IMR-90 (cell line): ENCODE measurements around the gene KYNU. TPM values are rescaled to one million over a fixed set of nuclear protein-coding genes. Genes with fewer than 3 reads are reported as not detected.

ENCODE experiments used
- ATAC-seq: fragments of 200-7000 bp; cut with Tn5 transposase; 2 replicates; pipeline ENCODE4 v1.9.1; 2020; ENCODE audit warnings: low read depth, mild to moderate bottlenecking, moderate library complexity
- BruUV-seq: library from RNA; stranded (reverse); fragments of 400-500 nt; replicated peaks from 2 replicates; lab custom pipeline; 2021; lab: Mats Ljungman, UMichigan
- CTCF ChIA-PET: fragments of 300-600 bp; formaldehyde crosslinking; extraction: SDS; loops from one replicate; lab custom pipeline; 2021; ENCODE audit warnings: antibody characterized with exemption; lab: Yijun Ruan, JAX
- POLR2A ChIA-PET: fragments of 300-600 bp; sonication (Branson Sonifier 250); formaldehyde crosslinking; loops from one replicate; lab custom pipeline; 2022; ENCODE audit warnings: antibody characterized with exemption; ENCODE audit not compliant: unreplicated experiment; lab: Charles Lee
- DNase-seq: peaks from one replicate; pipeline ENCODE4 v3.0.0; 2013
- H2AFZ ChIP-seq: replicated peaks from 2 replicates; pipeline ENCODE3; 2013; ENCODE audit warnings: low read length, mild to moderate bottlenecking; ENCODE audit not compliant: poor library complexity
- H2AK5ac ChIP-seq: 2 replicates; pipeline ENCODE4 v1.6.1; 2013; ENCODE audit warnings: low read depth, low read length, inconsistent platforms
- H2AK9ac ChIP-seq: replicated peaks from 2 replicates; pipeline ENCODE3; 2013; ENCODE audit warnings: mild to moderate bottlenecking, low read depth, low read length, moderate library complexity; ENCODE audit not compliant: poor library complexity
- H2BK120ac ChIP-seq: 2 replicates; pipeline ENCODE4 v1.6.1; 2013; ENCODE audit warnings: low read depth, low read length, inconsistent platforms
- H2BK15ac ChIP-seq: 3 replicates; pipeline ENCODE4 v1.6.1; 2013; ENCODE audit warnings: low read depth, low read length, inconsistent platforms
- H2BK20ac ChIP-seq: 2 replicates; pipeline ENCODE4 v1.6.1; 2013; ENCODE audit warnings: low read depth, mild to moderate bottlenecking, inconsistent platforms, low read length, moderate library complexity
- H2BK5ac ChIP-seq: 2 replicates; pipeline ENCODE4 v1.6.1; 2013; ENCODE audit warnings: mild to moderate bottlenecking, low read depth, low read length, inconsistent platforms; ENCODE audit not compliant: poor library complexity, severe bottlenecking
- H3K14ac ChIP-seq: replicated peaks from 2 replicates; pipeline ENCODE4 v1.6.1; 2013; ENCODE audit warnings: low read depth, low read length, inconsistent platforms
- H3K18ac ChIP-seq: 2 replicates; pipeline ENCODE4 v1.6.1; 2013; ENCODE audit warnings: low read depth, low read length, control low read depth
- H3K23ac ChIP-seq: 2 replicates; pipeline ENCODE4 v1.6.1; 2013; ENCODE audit warnings: low read depth, low read length, inconsistent platforms
- H3K27ac ChIP-seq: 2 replicates; pipeline ENCODE4 v1.5.1; 2013; ENCODE audit warnings: mild to moderate bottlenecking, control low read depth, low read length; ENCODE audit not compliant: insufficient read depth
- H3K27me3 ChIP-seq: 2 replicates; pipeline ENCODE4 v1.6.1; 2013; ENCODE audit warnings: low read length; ENCODE audit not compliant: control insufficient read depth, insufficient read depth
- H3K36me3 ChIP-seq: 2 replicates; pipeline ENCODE4 v1.6.1; 2013; ENCODE audit warnings: low read length, mixed read lengths; ENCODE audit not compliant: control insufficient read depth, insufficient read depth
- H3K4ac ChIP-seq: 2 replicates; pipeline ENCODE4 v1.6.1; 2013; ENCODE audit warnings: low read depth, low read length, inconsistent platforms
- H3K4me1 ChIP-seq: 2 replicates; pipeline ENCODE4 v1.6.1; 2013; ENCODE audit warnings: low read length, mixed read lengths; ENCODE audit not compliant: control insufficient read depth, insufficient read depth
- H3K4me2 ChIP-seq: 2 replicates; pipeline ENCODE4 v1.6.1; 2013; ENCODE audit warnings: low read depth, mild to moderate bottlenecking, control low read depth, low read length, moderate library complexity
- H3K4me3 ChIP-seq: 2 replicates; pipeline ENCODE4 v1.5.1; 2013; ENCODE audit warnings: low read depth, mild to moderate bottlenecking, control low read depth, low read length, moderate library complexity; ENCODE audit not compliant: insufficient read depth
- H3K56ac ChIP-seq: 2 replicates; pipeline ENCODE4 v1.6.1; 2013; ENCODE audit warnings: low read length, inconsistent platforms; ENCODE audit not compliant: insufficient read depth; ENCODE audit errors: extremely low read depth
- H3K79me1 ChIP-seq, 2 experiments: 2 replicates each; pipeline ENCODE4 v1.6.1; 2013; ENCODE audit warnings: low read length in 2 of 2, inconsistent platforms in 1 of 2, low read depth in 1 of 2
- H3K9ac ChIP-seq: 2 replicates; pipeline ENCODE4 v1.6.1; 2013; ENCODE audit warnings: low read depth, low read length, control low read depth
- H3K9me1 ChIP-seq: 2 replicates; pipeline ENCODE4 v1.6.1; 2013; ENCODE audit warnings: low read length, inconsistent platforms; ENCODE audit not compliant: insufficient read depth
- H3K9me3 ChIP-seq: 2 replicates; pipeline ENCODE4 v1.6.1; 2013; ENCODE audit warnings: low read length; ENCODE audit not compliant: control insufficient read depth, insufficient read depth
- H4K20me1 ChIP-seq: 2 replicates; pipeline ENCODE4 v1.6.1; 2013; ENCODE audit warnings: low read length, inconsistent platforms; ENCODE audit not compliant: insufficient read depth
- H4K5ac ChIP-seq: 2 replicates; pipeline ENCODE4 v1.6.1; 2013; ENCODE audit warnings: mild to moderate bottlenecking, low read depth, low read length, control low read depth
- H4K8ac ChIP-seq, 2 experiments: 2 replicates each; pipeline ENCODE4 v1.6.1; 2013; ENCODE audit warnings: low read depth in 2 of 2, low read length in 2 of 2, control low read depth in 1 of 2, inconsistent platforms in 1 of 2
- H4K91ac ChIP-seq: 2 replicates; pipeline ENCODE4 v1.6.1; 2013; ENCODE audit warnings: low read depth, low read length, inconsistent platforms; ENCODE audit not compliant: insufficient read depth
- BHLHE40 ChIP-seq: fragments of 150-350 bp; IDR thresholded peaks from 2 replicates; pipeline ENCODE4 v1.6.1; 2016; ENCODE audit warnings: mild to moderate bottlenecking, low read depth, low read length
- CEBPB ChIP-seq: IDR thresholded peaks from 2 replicates; pipeline ENCODE4 v1.6.1; 2012; ENCODE audit warnings: low read depth, low read length, improper control_type of control experiment
- FOS ChIP-seq: fragments of 150-350 bp; IDR thresholded peaks from 2 replicates; pipeline ENCODE4 v1.6.1; 2016; ENCODE audit warnings: low read depth, low read length
- MAFK ChIP-seq: IDR thresholded peaks from 2 replicates; pipeline ENCODE4 v1.6.1; 2012; ENCODE audit warnings: low read depth, low read length, improper control_type of control experiment
- MAZ ChIP-seq: IDR thresholded peaks from 2 replicates; pipeline ENCODE4 v1.6.1; 2012; ENCODE audit warnings: low read depth, mild to moderate bottlenecking, low read length, improper control_type of control experiment, moderate library complexity, borderline replicate concordance
- MXI1 ChIP-seq: IDR thresholded peaks from 2 replicates; pipeline ENCODE4 v1.6.1; 2012; ENCODE audit warnings: low read depth, mild to moderate bottlenecking, low read length, moderate library complexity, borderline replicate concordance
- NFE2L2 ChIP-seq: fragments of 150-350 bp; IDR thresholded peaks from 2 replicates; pipeline ENCODE4 v1.6.1; 2016; ENCODE audit warnings: low read depth, mild to moderate bottlenecking, low read length
- RAD21 ChIP-seq: IDR thresholded peaks from 2 replicates; pipeline ENCODE4 v1.6.1; 2012; ENCODE audit warnings: low read length, improper control_type of control experiment
- SMC3 ChIP-seq: fragments of 150-350 bp; IDR thresholded peaks from 2 replicates; pipeline ENCODE4 v1.6.1; 2016; ENCODE audit warnings: low read depth, mild to moderate bottlenecking, antibody characterized with exemption, low read length, moderate library complexity
- WGBS, 2 experiments: methylation state at CpG; one replicate each; pipeline versions ENCODE4 v1.1.5 to v1.1.7; 2013; ENCODE audit warnings: missing lambda C conversion rate in 2 of 2; ENCODE audit not compliant: insufficient read length in 1 of 2; ENCODE audit errors: extremely low coverage in 2 of 2; 5-methylcytosine and 5-hydroxymethylcytosine counted together
- dilution Hi-C: fragments of 300-500 bp; cut with HindIII; formaldehyde crosslinking; loops from one replicate; pipeline ENCODE4 v1.14.3; 2018; ENCODE audit warnings: low sequenced_read_pairs; ENCODE audit not compliant: unreplicated experiment
- in situ Hi-C: fragments of 300-500 bp; cut with MboI; formaldehyde crosslinking; loops from 3 replicates; pipeline ENCODE4 v1.14.3; 2019; ENCODE audit warnings: low sequenced_read_pairs, inconsistent platforms, mixed read lengths
- intact Hi-C: fragments of 100-400 bp; cut with micrococcal nuclease; formaldehyde crosslinking; loops from 2 replicates; pipeline ENCODE4 v1.10.0; 2022
- polyA plus RNA-seq, 3 experiments: library from polyadenylated mRNA; depleted of rRNA; stranded (reverse); fragments of >200 nt; gene quantifications; 2 replicates each; pipeline ENCODE4 v1.2.3, GENCODE V29; 2012; ENCODE audit warnings: low replicate concordance in 1 of 3
- total RNA-seq: library from RNA; depleted of rRNA; stranded (reverse); fragments of >200 nt; gene quantifications from 2 replicates; pipeline ENCODE4 v1.2.3, GENCODE V29; 2012
- TF ChIP-seq, protein P1 (sequence below): fragments of 150-350 bp; IDR thresholded peaks from 2 replicates; pipeline ENCODE4 v1.6.1; 2017; ENCODE audit warnings: mild to moderate bottlenecking, antibody characterized with exemption, low read length, low read depth

The KYNU gene
- total and polyA plus RNA-seq, 2 of the 4 experiments (the other 2 are of a cell fraction): 0.75 to 2.9 TPM

DNA sequence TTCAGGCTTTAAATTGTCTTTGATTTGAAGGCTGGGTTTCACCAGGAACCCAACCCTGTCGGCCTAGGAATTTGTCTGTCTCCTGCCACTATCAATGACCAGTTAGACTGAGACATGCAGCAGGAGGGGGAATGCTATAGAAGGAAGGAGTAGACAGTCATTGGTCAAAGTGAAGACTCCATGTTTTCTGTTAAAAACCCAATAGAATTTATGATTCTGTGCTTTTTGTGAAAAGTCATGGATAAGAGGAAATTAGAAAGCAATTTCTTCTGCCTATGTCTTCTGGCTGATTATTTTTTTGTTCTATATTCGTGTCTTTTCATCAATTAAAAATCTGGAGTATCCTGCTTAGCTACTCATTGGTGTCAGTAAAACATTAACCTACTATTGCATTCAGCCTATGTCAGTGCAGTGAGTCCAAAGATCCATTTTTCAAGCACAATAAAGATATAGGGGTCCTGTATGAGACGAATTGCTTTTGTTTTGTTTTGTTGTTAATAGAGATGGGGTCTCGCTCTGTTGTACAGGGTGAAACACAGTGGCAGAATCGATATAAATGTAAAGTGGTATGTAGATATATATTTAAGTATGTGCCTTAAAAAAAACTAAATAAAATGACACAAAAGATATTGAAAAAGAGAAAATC is 7.9 kb upstream of the KYNU start:
- in situ Hi-C loops (no loop called here), intact Hi-C loops (no loop called here), dilution Hi-C loops (no loop called here)
- no peak overlapping the region for H4K5ac ChIP-seq
- WGBS, 2 experiments: no CpG with 5 or more reads among the region's 5 CpGs
- ChIA-PET CTCF (no interaction called here), POLR2A (no interaction called here)
- no peaks in the 10 kb centered on the region for H3K9me3 ChIP-seq
- H3K9ac ChIP-seq: no peak overlapping the region
- ATAC-seq (no peak), DNase-seq (no peak)
- no peak overlapping the region; the same call in 1 of the 2 replicates for H2AK5ac ChIP-seq
- no peak overlapping the region for H3K4ac ChIP-seq
- no peak overlapping the region for H2AK9ac ChIP-seq
- TF ChIP-seq SMC3 (no peak), NFE2L2 (no peak), RAD21 (no peak), BHLHE40 (no peak), MAZ (no peak), MAFK (no peak), CEBPB (no peak), FOS (no peak), MXI1 (no peak)
- TF ChIP-seq, protein P1, sequence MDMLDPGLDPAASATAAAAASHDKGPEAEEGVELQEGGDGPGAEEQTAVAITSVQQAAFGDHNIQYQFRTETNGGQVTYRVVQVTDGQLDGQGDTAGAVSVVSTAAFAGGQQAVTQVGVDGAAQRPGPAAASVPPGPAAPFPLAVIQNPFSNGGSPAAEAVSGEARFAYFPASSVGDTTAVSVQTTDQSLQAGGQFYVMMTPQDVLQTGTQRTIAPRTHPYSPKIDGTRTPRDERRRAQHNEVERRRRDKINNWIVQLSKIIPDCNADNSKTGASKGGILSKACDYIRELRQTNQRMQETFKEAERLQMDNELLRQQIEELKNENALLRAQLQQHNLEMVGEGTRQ: no peak
- no peak overlapping the region for H3K14ac ChIP-seq
- H3K56ac ChIP-seq: no peak overlapping the region
- no peak overlapping the region for H2BK5ac ChIP-seq
- H3K27me3 ChIP-seq: no peaks in the 10 kb centered on the region
- H3K79me1 ChIP-seq: no peaks in the 10 kb centered on the region
- H4K20me1 ChIP-seq: no peaks in the 10 kb centered on the region
- no TSS peak for BruUV-seq
- H3K4me3 ChIP-seq: no peak overlapping the region
- H3K18ac ChIP-seq: no peak overlapping the region
- H3K23ac ChIP-seq: no peak overlapping the region
- H4K91ac ChIP-seq: peak overlapping the region; percentile 24; the same call in 1 of the 2 replicates
- H3K9me1 ChIP-seq: 0 out of 2 replicates have a peak, but pooled peaks cover 2% of the 10 kb centered on the region
- H2BK20ac ChIP-seq: no peak overlapping the region
- H2AFZ ChIP-seq: no peak overlapping the region
- H2BK15ac ChIP-seq: no peak overlapping the region; the same call in 2 of the 3 replicates
- H3K36me3 ChIP-seq: no peaks in the 10 kb centered on the region
- H2BK120ac ChIP-seq: 0 out of 2 replicates have a peak overlapping the region, but pooled peaks have one; percentile 14
- no peak overlapping the region for H3K4me2 ChIP-seq
- H3K4me1 ChIP-seq: peaks cover 6% of the 10 kb centered on the region; the same call in 1 of the 2 replicates
- H4K8ac ChIP-seq: no peak overlapping the region
- no peak overlapping the region for H3K27ac ChIP-seq
